MG63 (cell line): Measurements from ENCODE around the gene TTLL6. TPM values are rescaled to one million over a fixed set of nuclear protein-coding genes. Genes with fewer than 3 reads are reported as not detected.

ENCODE experiments used
- DNase-seq: peaks from one replicate; pipeline ENCODE4 v3.0.0-alpha.2; 2020
- H3K27me3 ChIP-seq: fragments of 250-450 bp; sonication (Bioruptor Pico); 2 replicates; pipeline ENCODE4 v1.5.1; 2020; ENCODE audit warnings: mild to moderate bottlenecking, moderate library complexity
- H3K36me3 ChIP-seq: fragments of 250-450 bp; sonication (Bioruptor Pico); 2 replicates; pipeline ENCODE4 v1.5.1; 2020; ENCODE audit warnings: mild to moderate bottlenecking, moderate library complexity
- H3K4me3 ChIP-seq: fragments of 250-450 bp; sonication (Bioruptor Pico); 2 replicates; pipeline ENCODE4 v1.5.1; 2020; ENCODE audit warnings: mild to moderate bottlenecking, moderate library complexity
- H3K9me3 ChIP-seq: fragments of 250-450 bp; sonication (Bioruptor Pico); 2 replicates; pipeline ENCODE4 v1.5.1; 2020; ENCODE audit warnings: mild to moderate bottlenecking, moderate library complexity
- total RNA-seq: library from RNA; depleted of rRNA; stranded (reverse); fragments of >200 nt; shearing (Covaris generic); gene quantifications from 2 replicates; pipeline ENCODE4 v1.2.3, GENCODE V29; 2014; ENCODE audit warnings: low replicate concordance

Gene TTLL6
- total RNA-seq, 1 experiment from 2014 or later = not detected

DNA sequence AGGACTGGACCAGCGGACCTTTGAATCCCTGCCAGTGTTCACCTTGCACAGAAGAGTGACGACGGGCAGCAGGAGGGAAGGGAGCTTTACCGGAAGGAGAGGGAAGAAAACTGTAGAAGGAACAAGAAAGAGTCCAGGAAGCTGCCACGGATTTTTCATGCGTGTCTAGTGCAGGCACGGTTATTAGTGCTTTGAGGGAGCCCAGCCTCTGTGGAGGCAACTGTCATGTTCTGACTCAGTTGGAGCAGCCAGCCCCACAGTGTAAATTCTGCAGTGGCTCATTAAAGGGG, 82.0 kb downstream of the TTLL6 start:
- DNase-seq = no peak
- H3K36me3 ChIP-seq = no peaks in the 10 kb centered on the region
- H3K4me3 ChIP-seq = peak overlapping the region; percentile 43
- H3K9me3 ChIP-seq = no peaks in the 10 kb centered on the region
- no peaks in the 10 kb centered on the region for H3K27me3 ChIP-seq

GRCh38 chr17:48734333-48735061, 82.5 kb downstream of the TTLL6 start:
- peak overlapping the region; percentile 43 for H3K4me3 ChIP-seq
- no peaks in the 10 kb centered on the region for H3K27me3 ChIP-seq
- no peaks in the 10 kb centered on the region for H3K9me3 ChIP-seq
- DNase-seq = no peak
- H3K36me3 ChIP-seq = no peaks in the 10 kb centered on the region

DNA sequence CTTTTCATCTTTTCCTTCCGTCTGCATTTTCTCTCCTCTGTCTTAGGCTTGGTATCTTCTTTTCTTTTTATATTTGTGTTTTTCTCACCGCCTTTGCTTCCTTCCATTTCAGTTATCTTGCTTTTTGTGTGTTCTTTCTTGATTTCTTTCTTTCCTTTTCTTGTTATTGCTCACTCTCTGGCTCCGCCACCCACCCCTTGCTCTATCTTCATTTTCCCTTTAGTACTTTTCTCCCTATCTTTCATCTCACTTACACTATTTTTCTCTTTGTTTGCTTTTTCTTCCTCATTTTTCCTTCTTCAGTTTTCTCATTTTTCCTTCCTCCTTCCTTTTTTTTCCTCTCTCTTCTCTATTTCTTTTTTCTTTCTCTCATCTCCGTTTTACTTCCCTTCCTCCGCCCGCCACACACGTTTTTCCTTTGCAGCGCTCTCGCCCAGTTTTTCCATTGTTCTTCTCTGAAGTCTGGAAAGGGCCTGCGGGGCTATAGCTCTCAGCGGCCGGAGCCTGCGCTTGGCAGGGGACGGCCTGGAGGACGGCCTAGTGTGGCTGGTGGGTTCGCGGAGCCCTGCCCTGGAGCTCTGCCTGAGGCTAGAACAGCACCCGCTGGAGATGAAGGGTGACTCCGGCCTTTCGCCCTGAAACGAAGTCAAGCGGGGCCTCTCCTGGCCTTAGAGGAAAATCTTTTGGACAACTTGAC, 83.2 kb downstream of the TTLL6 start:
- Histone ChIP-seq H3K36me3 (no peaks in the 10 kb centered on the region), H3K27me3 (no peaks in the 10 kb centered on the region)
- DNase-seq = peak; percentile 64

GRCh38 chr17:48732688-48733629, 84.1 kb downstream of the TTLL6 start:
- H3K27me3 ChIP-seq = no peaks in the 10 kb centered on the region
- peak overlapping the region; percentile 43 for H3K4me3 ChIP-seq
- no peaks in the 10 kb centered on the region for H3K9me3 ChIP-seq
- H3K36me3 ChIP-seq = no peaks in the 10 kb centered on the region
- no peak for DNase-seq

More for the DNA sequence above, 83.2 kb downstream of the TTLL6 start:
- Histone ChIP-seq H3K9me3 (no peaks in the 10 kb centered on the region), H3K4me3 (peak overlapping the region; percentile 43)

- Histone ChIP-seq H3K4me3 (no peak overlapping the region), H3K9me3 (no peaks in the 10 kb centered on the region), H3K27me3 (no peaks in the 10 kb centered on the region), H3K36me3 (no peaks in the 10 kb centered on the region)
- DNase-seq = no peak
Measured at GRCh38 chr17:48731355-48731754, 85.7 kb downstream of the TTLL6 start.

- Histone ChIP-seq H3K9me3 (no peaks in the 10 kb centered on the region), H3K36me3 (no peaks in the 10 kb centered on the region), H3K27me3 (no peaks in the 10 kb centered on the region), H3K4me3 (no peak overlapping the region)
- no peak for DNase-seq
Measured at GRCh38 chr17:48730240-48730550, 86.8 kb downstream of the TTLL6 start.

DNA sequence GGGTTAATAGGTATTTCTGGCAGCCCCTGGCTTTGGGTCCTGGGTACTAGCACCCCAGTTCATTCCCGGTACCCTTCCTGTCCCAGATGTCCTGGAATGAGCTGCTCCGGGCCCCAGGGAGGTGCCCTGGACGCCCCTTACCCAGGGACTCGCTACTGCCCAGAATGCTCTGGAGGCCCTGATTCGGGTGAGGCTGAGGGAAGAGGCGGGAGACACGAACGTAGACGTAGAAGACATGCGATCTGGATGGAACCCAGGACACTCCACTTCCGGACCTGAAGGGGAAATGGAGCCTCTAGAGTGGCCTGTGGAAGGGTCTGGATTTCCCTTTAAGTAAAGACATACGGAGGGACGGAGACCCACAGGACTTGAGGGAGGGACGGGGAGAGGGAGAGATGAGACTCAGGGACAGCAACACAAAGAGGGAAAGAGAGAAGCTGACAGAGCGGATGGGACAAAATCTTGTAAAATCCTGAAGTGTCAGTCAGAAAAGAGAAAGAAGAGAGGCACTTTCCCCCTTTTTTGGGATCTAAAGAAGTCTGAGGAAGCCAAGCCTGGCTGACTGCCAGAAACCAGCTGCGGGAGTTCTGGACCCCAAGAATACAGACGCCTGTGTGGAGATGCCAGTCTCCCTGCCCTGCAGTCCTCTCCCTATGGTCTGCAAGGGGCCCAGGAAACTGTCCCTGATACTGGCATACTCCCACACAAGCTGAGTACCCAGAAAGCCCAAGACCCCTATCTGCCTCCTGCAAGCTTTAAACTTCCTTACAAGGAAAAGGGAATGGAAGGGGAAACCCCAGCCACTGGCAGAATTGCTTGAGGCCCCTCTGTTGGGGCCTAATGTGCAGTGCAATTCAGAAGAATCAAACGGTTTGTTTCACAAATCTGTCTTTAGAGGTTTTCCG, 87.4 kb downstream of the TTLL6 start:
- Histone ChIP-seq H3K9me3 (no peaks in the 10 kb centered on the region), H3K27me3 (no peaks in the 10 kb centered on the region), H3K36me3 (no peaks in the 10 kb centered on the region), H3K4me3 (peak overlapping the region; percentile 58)
- peak; percentile 72 for DNase-seq

- peak within 1 kb of the TSS; percentile 58 for H3K4me3 ChIP-seq
- DNase-seq = peak; percentile 95
Measured at GRCh38 chr17:48728232-48729231, 88.5 kb downstream of the TTLL6 start, which contains the start of gene HOXB13. TSS of gene HOXB13 (minus strand) at chr17:48728750. CDS start at chr17:48728593, 157 bp downstream.

GRCh38 chr17:48727415-48728175, 89.4 kb downstream of the TTLL6 start:
- peak overlapping the region; percentile 58 for H3K4me3 ChIP-seq
- DNase-seq = no peak
- H3K27me3 ChIP-seq = no peaks in the 10 kb centered on the region
- H3K36me3 ChIP-seq = no peaks in the 10 kb centered on the region; the same call in 1 of the 2 replicates
- no peaks in the 10 kb centered on the region for H3K9me3 ChIP-seq

More at GRCh38 chr17:48728232-48729231, 88.5 kb downstream of the TTLL6 start, which contains the start of gene HOXB13:
- no peaks in the 10 kb centered on the region for H3K36me3 ChIP-seq
- H3K27me3 ChIP-seq = no peaks in the 10 kb centered on the region
- H3K9me3 ChIP-seq = no peaks in the 10 kb centered on the region

GRCh38 chr17:48726916-48727286, 90.1 kb downstream of the TTLL6 start:
- DNase-seq = no peak
- Histone ChIP-seq H3K36me3 (no peaks in the 10 kb centered on the region; the same call in 1 of the 2 replicates), H3K27me3 (no peaks in the 10 kb centered on the region), H3K4me3 (no peak overlapping the region), H3K9me3 (no peaks in the 10 kb centered on the region)

DNA sequence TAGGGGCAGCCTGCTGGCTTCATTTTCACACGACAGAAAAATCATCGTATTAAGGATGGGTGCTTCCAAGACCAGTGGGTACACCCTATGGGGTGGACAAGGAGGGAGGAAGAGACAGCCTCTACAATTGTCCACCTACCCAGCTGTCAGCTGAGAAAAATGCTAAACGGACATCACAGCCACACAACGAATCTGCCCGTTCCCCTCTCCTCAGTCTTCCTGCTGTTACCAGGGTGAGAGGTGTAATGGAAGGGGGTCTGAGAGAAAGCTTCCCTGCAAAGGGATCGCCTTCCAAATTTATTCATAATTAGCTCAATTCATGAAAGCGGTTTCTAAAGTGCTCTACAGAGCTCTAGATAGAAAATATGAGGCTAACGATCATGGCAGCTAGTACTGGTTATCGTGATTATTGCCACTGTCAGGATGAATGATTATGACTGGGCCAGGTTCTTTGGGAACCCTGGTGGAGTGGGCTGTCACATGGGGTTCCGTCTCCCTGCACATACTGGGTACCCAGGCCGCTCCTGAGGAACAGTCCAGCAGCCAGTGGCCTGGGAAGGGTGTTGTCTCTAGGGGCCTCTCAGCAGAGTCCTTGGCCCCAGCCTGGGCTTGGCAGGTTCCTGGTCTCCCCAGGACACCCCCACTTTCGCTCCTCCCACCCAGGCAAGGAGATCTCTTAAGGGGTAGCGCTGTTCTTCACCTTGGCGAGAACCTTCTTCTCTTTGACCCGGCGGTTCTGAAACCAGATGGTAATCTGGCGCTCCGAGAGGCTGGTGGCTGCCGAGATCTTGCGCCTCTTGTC, 90.7 kb downstream of the TTLL6 start:
- no peak for DNase-seq
- Histone ChIP-seq H3K36me3 (no peaks in the 10 kb centered on the region; the same call in 1 of the 2 replicates), H3K4me3 (no peak overlapping the region), H3K9me3 (no peaks in the 10 kb centered on the region), H3K27me3 (no peaks in the 10 kb centered on the region)

GRCh38 chr17:48725288-48726064, 91.6 kb downstream of the TTLL6 start:
- Histone ChIP-seq H3K4me3 (peak overlapping the region; percentile 60), H3K27me3 (no peaks in the 10 kb centered on the region), H3K36me3 (no peaks in the 10 kb centered on the region; the same call in 1 of the 2 replicates), H3K9me3 (no peaks in the 10 kb centered on the region)
- peak; percentile 59 for DNase-seq

DNA sequence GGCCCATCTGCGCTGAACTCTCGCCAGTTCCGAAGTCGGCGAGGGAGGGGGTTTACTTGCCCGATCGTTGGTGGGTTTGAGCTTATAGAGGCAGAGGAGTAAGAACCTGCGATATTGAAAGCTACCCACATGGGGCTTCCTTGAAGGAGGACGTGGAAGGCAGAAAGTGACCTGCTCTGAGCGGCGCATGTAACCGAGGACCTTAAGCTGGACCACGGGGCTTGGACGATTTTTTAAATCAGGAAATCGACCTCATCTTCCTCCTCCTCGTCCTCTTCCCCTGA, 92.1 kb downstream of the TTLL6 start:
- H3K9me3 ChIP-seq = no peaks in the 10 kb centered on the region
- peak overlapping the region; percentile 60 for H3K4me3 ChIP-seq
- H3K36me3 ChIP-seq = no peaks in the 10 kb centered on the region; the same call in 1 of the 2 replicates
- H3K27me3 ChIP-seq = no peaks in the 10 kb centered on the region
- no peak for DNase-seq
